GM21390 (cell line): ENCODE data around the gene MEGF9.
"Not testable (repeated sequence)": the region's sequence is repeated elsewhere in the genome, so short reads cannot be mapped to it uniquely, and the experiment has no call there.

Experiments
- ATAC-seq: cut with Tn5 transposase; IDR thresholded peaks from one replicate; pipeline ENCODE4 v1.9.1; 2021; ENCODE audit not compliant: unreplicated experiment

The MEGF9 gene

GRCh38 chr9:120662513-120662912 lies 51.8 kb downstream of the MEGF9 start:
- no peak for ATAC-seq

GRCh38 chr9:120659676-120660075 lies 54.6 kb downstream of the MEGF9 start:
- no peak for ATAC-seq

- no peak for ATAC-seq
These were observed 55.1 kb downstream of the MEGF9 start for GRCh38 chr9:120659209-120659608.

- no peak for ATAC-seq
These were observed 59.2 kb downstream of the MEGF9 start for GRCh38 chr9:120655005-120655622.

GRCh38 chr9:120654272-120654671 lies 60.0 kb downstream of the MEGF9 start:
- no peak for ATAC-seq

GRCh38 chr9:120653762-120654161 lies 60.5 kb downstream of the MEGF9 start:
- ATAC-seq, result no peak

GRCh38 chr9:120652934-120653333 lies 61.3 kb downstream of the MEGF9 start:
- ATAC-seq, result no peak

- no peak for ATAC-seq
These were observed 63.9 kb downstream of the MEGF9 start for GRCh38 chr9:120650352-120650751.

GRCh38 chr9:120648581-120649197 lies 65.6 kb downstream of the MEGF9 start:
- ATAC-seq, result no peak

- ATAC-seq, result no peak
These were observed 67.3 kb downstream of the MEGF9 start for GRCh38 chr9:120646948-120647347.

GRCh38 chr9:120645760-120646159 lies 68.5 kb downstream of the MEGF9 start:
- no peak for ATAC-seq

GRCh38 chr9:120643061-120643460 lies 71.2 kb downstream of the MEGF9 start:
- ATAC-seq, result no peak

- no peak for ATAC-seq
These were observed 72.0 kb downstream of the MEGF9 start for GRCh38 chr9:120642129-120642770.

GRCh38 chr9:120640874-120641273 lies 73.4 kb downstream of the MEGF9 start:
- ATAC-seq, result not testable (repeated sequence)

- ATAC-seq, result no peak
These were observed 73.9 kb downstream of the MEGF9 start for GRCh38 chr9:120640380-120640779.

GRCh38 chr9:120637919-120638318 lies 76.4 kb downstream of the MEGF9 start:
- no peak for ATAC-seq

- no peak for ATAC-seq
These were observed 77.9 kb downstream of the MEGF9 start for GRCh38 chr9:120636194-120636957.

GRCh38 chr9:120635011-120635410 lies 79.3 kb downstream of the MEGF9 start:
- ATAC-seq, result no peak

- ATAC-seq, result no peak
These were observed 83.9 kb downstream of the MEGF9 start for GRCh38 chr9:120630333-120630732.

- not testable (repeated sequence) for ATAC-seq
These were observed 85.3 kb downstream of the MEGF9 start for GRCh38 chr9:120628925-120629497.

GRCh38 chr9:120628207-120628924 lies 85.9 kb downstream of the MEGF9 start:
- ATAC-seq, result no peak
